ENCODE data around the gene TIRAP. TPM values are rescaled to one million over a fixed set of nuclear protein-coding genes. Genes with fewer than 3 reads are reported as not detected.
A peak's percentile ranks its signal among the peaks of the same experiment; 100 is the strongest.

The TIRAP gene
- total RNA-seq, 1 donor from 2014 or later: 6.0 TPM

GRCh38 chr11:126312961-126313360, 30.1 kb downstream of the TIRAP start:
- DNase-seq: no peak
- H3K27me3 ChIP-seq (ENCODE audit: low read depth): no peaks in the 10 kb centered on the region
- peaks cover 24% of the 10 kb centered on the region for H3K36me3 ChIP-seq
- no peaks in the 10 kb centered on the region for H3K9me3 ChIP-seq (replicated peaks)
- intact Hi-C loops (cut with micrococcal nuclease): no loop called here
- H3K27ac ChIP-seq (replicated peaks): no peak overlapping the region
- TF ChIP-seq CTCF (IDR thresholded peaks at IDR 0.05; ENCODE audit: borderline replicate concordance): no peak
- peaks cover 19% of the 10 kb centered on the region for H3K4me1 ChIP-seq
- H3K4me3 ChIP-seq: no peak overlapping the region

DNA sequence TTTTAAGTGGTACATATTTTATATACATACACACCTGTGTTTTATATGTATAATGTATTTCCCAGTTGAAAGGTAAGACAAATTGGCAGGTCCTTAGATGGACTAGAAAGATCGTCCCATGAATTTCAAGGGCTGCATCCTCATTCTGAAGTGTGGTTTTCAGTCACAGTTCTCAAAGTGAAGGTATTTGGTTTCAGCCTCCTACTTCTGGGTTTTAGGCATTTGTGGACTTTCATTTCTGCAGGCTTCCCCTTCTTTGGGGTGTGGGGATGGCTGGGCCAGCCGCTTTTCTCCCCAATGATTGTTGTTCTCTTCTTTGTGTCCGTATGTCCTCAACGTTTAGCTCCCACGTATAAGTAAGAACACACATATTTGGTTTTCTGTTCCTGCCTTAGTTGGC, 30.9 kb downstream of the TIRAP start:
- no peaks in the 10 kb centered on the region for H3K9me3 ChIP-seq (replicated peaks)
- no peak overlapping the region for H3K4me3 ChIP-seq
- intact Hi-C loops (cut with micrococcal nuclease): no loop called here
- no peaks in the 10 kb centered on the region for H3K27me3 ChIP-seq (ENCODE audit: low read depth)
- peaks cover 28% of the 10 kb centered on the region for H3K4me1 ChIP-seq
- H3K27ac ChIP-seq (replicated peaks): no peak overlapping the region
- no peak for TF ChIP-seq CTCF (IDR thresholded peaks at IDR 0.05; ENCODE audit: borderline replicate concordance)
- peaks cover 18% of the 10 kb centered on the region for H3K36me3 ChIP-seq
- no peak for DNase-seq

DNA sequence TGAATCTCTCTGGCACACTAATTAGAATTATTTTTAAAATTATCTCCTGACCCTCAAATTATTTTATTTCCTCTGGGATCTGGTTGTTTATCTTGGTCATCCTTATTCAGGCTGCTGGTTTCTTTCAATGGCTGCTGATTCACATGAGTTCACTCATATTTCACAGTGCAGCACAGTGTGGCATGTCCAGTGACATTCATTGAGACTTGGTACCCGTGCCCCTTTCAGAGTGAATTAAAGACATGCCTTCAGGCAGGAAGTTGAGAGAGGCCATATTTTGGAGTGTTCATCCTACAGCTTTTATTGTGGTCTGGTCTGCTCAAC, 34.5 kb downstream of the TIRAP start:
- Histone ChIP-seq H3K36me3 (peaks cover 4% of the 10 kb centered on the region), H3K27me3 (ENCODE audit: low read depth) (no peaks in the 10 kb centered on the region), H3K9me3 (replicated peaks) (no peaks in the 10 kb centered on the region), H3K4me1 (peaks cover 37% of the 10 kb centered on the region), H3K27ac (replicated peaks) (peak overlapping the region; percentile 90), H3K4me3 (no peak overlapping the region)
- intact Hi-C loops (cut with micrococcal nuclease): loop anchor here (5.0 kb wide), 1 partner anchor 40 kb away; the partner anchor contains the start of gene ST3GAL4
- TF ChIP-seq CTCF (IDR thresholded peaks at IDR 0.05; ENCODE audit: borderline replicate concordance): no peak
- no peak for DNase-seq

DNA sequence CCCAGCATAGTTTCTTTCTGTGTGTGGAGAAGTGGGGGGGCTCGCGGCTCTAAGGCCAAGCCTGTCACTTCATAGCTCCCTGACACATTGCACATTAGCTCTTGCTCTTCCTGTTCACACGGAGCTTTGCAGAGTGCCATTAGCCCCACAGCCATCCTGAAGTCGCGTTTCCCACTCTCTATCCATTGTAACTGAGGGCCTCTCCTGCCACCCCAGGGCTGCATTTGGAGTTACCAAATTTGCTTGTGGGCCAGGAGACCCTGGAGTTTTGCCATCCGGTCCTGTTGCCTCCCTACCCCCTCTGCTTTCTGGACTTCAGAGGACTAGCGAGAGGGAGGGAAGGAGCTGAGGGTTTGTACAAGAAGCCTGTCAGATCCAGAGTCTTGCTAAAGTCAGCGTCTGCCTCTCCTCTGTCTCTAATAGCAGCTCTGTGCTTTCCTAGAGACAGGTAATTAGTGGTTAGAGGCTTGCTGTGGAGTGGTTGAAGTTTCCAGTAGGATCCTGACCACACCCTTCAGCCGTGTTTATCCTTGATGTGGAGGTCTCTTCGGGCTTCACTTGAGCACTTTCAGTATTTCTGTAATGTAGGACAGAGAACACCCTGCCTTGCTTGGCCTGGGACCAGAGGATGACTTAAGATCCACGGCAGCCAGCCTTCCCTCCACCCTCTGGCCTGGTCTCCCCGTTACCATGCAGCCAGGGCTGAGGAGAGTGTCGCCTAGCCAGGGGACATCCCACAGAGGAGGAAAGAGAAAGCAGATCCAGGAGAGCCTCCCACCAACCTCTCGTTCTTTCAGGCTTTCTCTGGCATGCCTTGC, 35.1 kb downstream of the TIRAP start:
- Histone ChIP-seq H3K27ac (replicated peaks) (peak overlapping the region; percentile 90), H3K9me3 (replicated peaks) (no peaks in the 10 kb centered on the region), H3K27me3 (ENCODE audit: low read depth) (no peaks in the 10 kb centered on the region), H3K4me1 (peaks cover 37% of the 10 kb centered on the region), H3K4me3 (peak overlapping the region; percentile 44), H3K36me3 (peaks cover 4% of the 10 kb centered on the region)
- intact Hi-C loops (cut with micrococcal nuclease): loop anchor here (5.0 kb wide), 1 partner anchor 39 kb away; the partner anchor contains the start of gene ST3GAL4
- DNase-seq: peak; percentile 81
- TF ChIP-seq CTCF (IDR thresholded peaks at IDR 0.05; ENCODE audit: borderline replicate concordance): no peak

DNA sequence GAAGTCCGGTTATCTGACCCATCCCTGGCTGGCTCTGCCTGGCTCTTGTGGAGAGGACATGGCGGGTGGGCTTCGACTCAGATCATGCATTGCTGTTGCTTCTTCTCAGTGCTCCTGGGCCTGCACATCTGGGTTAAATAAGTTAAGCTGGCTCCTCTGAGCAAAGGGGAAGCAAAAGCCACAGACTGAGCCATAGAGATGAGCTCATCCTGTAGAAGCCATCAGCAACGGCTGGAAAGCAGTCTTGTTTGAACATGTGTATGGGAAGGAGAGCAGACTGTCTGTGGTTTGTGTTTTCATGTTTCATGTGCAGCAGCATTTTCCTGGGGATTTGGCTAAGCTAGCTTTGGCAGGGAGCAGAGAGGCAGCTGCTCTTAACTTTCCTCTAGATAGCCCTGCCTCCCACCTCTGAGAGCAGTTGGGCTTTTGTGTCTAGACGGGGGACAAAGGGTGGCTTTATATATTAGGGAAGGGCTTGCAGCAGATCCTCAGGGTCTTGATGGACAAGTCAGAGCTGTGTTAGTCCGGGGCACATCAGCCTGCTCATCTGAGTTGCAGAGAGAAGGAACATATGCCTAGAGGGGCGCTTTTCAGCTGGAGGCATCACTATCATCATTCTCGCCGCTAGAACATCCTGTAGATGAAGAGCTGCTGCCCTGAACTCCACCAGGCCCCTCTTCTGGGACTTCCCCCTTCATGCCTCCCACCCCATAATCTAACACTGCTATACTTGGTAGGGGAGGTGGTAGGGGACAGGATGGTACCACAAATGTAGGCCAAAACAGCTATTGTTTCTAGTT, 35.9 kb downstream of the TIRAP start:
- Histone ChIP-seq H3K27me3 (ENCODE audit: low read depth) (no peaks in the 10 kb centered on the region), H3K9me3 (replicated peaks) (no peaks in the 10 kb centered on the region), H3K36me3 (peaks cover 4% of the 10 kb centered on the region), H3K4me1 (peaks cover 37% of the 10 kb centered on the region), H3K27ac (replicated peaks) (peak overlapping the region; percentile 90), H3K4me3 (peak overlapping the region; percentile 44)
- intact Hi-C loops (cut with micrococcal nuclease): loop anchor here (5.0 kb wide), 1 partner anchor 39 kb away; the partner anchor contains the start of gene ST3GAL4
- DNase-seq: peak; percentile 44
- no peak for TF ChIP-seq CTCF (IDR thresholded peaks at IDR 0.05; ENCODE audit: borderline replicate concordance)

All from left ventricle myocardium inferior (tissue), 1 donor.